Liver (tissue), 9 donors: ENCODE results near the gene YKT6. TPM values are rescaled to one million over a fixed set of nuclear protein-coding genes. Genes with fewer than 3 reads are reported as not detected.

ENCODE experiments used
- DNase-seq: peaks from one replicate; pipeline ENCODE4 v3.0.0-alpha.2; 2017; ENCODE audit warnings: low spot score
- H3K27ac ChIP-seq, 2 donors: one replicate each; pipeline ENCODE4 v1.7.0; 2013; ENCODE audit warnings: inconsistent platforms in 2 of 2, low read length in 2 of 2, control low read depth in 1 of 2, low read depth in 1 of 2, mild to moderate bottlenecking in 1 of 2
- H3K27me3 ChIP-seq, 4 donors: one replicate each; pipeline versions ENCODE4 v1.6.1 to v1.7.0; 2013; ENCODE audit warnings: low read length in 3 of 4, inconsistent platforms in 1 of 4, mild to moderate bottlenecking in 1 of 4, moderate library complexity in 1 of 4; ENCODE audit not compliant: control insufficient read depth in 4 of 4, insufficient read depth in 4 of 4
- H3K36me3 ChIP-seq, 4 donors: one replicate each; pipeline versions ENCODE4 v1.6.1 to v1.7.0; 2013; ENCODE audit warnings: low read length in 3 of 4, mild to moderate bottlenecking in 3 of 4, low read depth in 1 of 4, moderate library complexity in 1 of 4; ENCODE audit not compliant: control insufficient read depth in 4 of 4, insufficient read depth in 3 of 4
- H3K4me1 ChIP-seq, 4 donors: one replicate each; pipeline versions ENCODE4 v1.6.1 to v1.7.0; 2013; ENCODE audit warnings: low read length in 3 of 4, mild to moderate bottlenecking in 3 of 4, moderate library complexity in 1 of 4; ENCODE audit not compliant: control insufficient read depth in 4 of 4, insufficient read depth in 4 of 4
- H3K4me3 ChIP-seq, 3 donors: one replicate each; pipeline versions ENCODE4 v1.6.1 to v1.7.0; 2013; ENCODE audit warnings: low read length in 3 of 3, control low read depth in 1 of 3, low read depth in 1 of 3, mild to moderate bottlenecking in 1 of 3
- H3K9ac ChIP-seq, 2 donors: one replicate each; pipeline ENCODE4 v1.7.0; 2013; ENCODE audit warnings: low read length in 2 of 2, mild to moderate bottlenecking in 2 of 2, moderate library complexity in 2 of 2, control low read depth in 1 of 2, low read depth in 1 of 2
- H3K9me3 ChIP-seq, 4 donors: one replicate each; pipeline versions ENCODE4 v1.6.1 to v1.7.0; 2013; ENCODE audit warnings: low read length in 3 of 4; ENCODE audit not compliant: control insufficient read depth in 4 of 4
- ATF3 ChIP-seq: IDR thresholded peaks from 2 replicates; pipeline ENCODE4 v1.6.1; 2016; ENCODE audit warnings: antibody characterized with exemption
- EGR1 ChIP-seq, 2 donors: IDR thresholded peaks; 2 replicates each; pipeline ENCODE4 v1.6.1; 2016 to 2018; ENCODE audit warnings: antibody characterized with exemption in 2 of 2, low read depth in 2 of 2
- GABPA ChIP-seq, 2 donors: IDR thresholded peaks in 1 of 2; conservative IDR thresholded peaks in 1 of 2; 2 replicates each; pipeline ENCODE4 v1.6.1; 2016; ENCODE audit warnings: antibody characterized with exemption in 2 of 2, mild to moderate bottlenecking in 1 of 2, moderate library complexity in 1 of 2
- HNF4A ChIP-seq, 2 donors: conservative IDR thresholded peaks; 2 replicates each; pipeline ENCODE4 v1.6.1; 2016; ENCODE audit warnings: antibody characterized with exemption in 2 of 2, mild to moderate bottlenecking in 2 of 2
- HNF4G ChIP-seq: IDR thresholded peaks from 2 replicates; pipeline ENCODE4 v1.6.1; 2016; ENCODE audit warnings: antibody characterized with exemption
- JUND ChIP-seq, 2 donors: IDR thresholded peaks; 2 replicates each; pipeline ENCODE4 v1.6.1; 2016; ENCODE audit warnings: antibody characterized with exemption in 2 of 2
- MAX ChIP-seq: IDR thresholded peaks from 2 replicates; pipeline ENCODE4 v1.6.1; 2016; ENCODE audit warnings: antibody characterized with exemption
- NR2F2 ChIP-seq: IDR thresholded peaks from 2 replicates; pipeline ENCODE4 v1.6.1; 2016; ENCODE audit warnings: antibody characterized with exemption
- RAD21 ChIP-seq, 2 donors: IDR thresholded peaks; 2 replicates each; pipeline ENCODE4 v1.6.1; 2016; ENCODE audit warnings: antibody characterized with exemption in 2 of 2, mild to moderate bottlenecking in 2 of 2
- REST ChIP-seq: IDR thresholded peaks from 2 replicates; pipeline ENCODE4 v1.6.1; 2016; ENCODE audit warnings: antibody characterized with exemption, mild to moderate bottlenecking
- RXRA ChIP-seq, 2 donors: IDR thresholded peaks; 2 replicates each; pipeline ENCODE4 v1.6.1; 2017 to 2018; ENCODE audit warnings: antibody characterized with exemption in 2 of 2, mild to moderate bottlenecking in 1 of 2
- SP1 ChIP-seq: IDR thresholded peaks from 2 replicates; pipeline ENCODE4 v1.6.1; 2018; ENCODE audit warnings: antibody characterized with exemption, mild to moderate bottlenecking
- TAF1 ChIP-seq: conservative IDR thresholded peaks from 2 replicates; pipeline ENCODE4 v1.6.1; 2016; ENCODE audit warnings: antibody characterized with exemption, mild to moderate bottlenecking
- YY1 ChIP-seq: IDR thresholded peaks from 2 replicates; pipeline ENCODE4 v1.6.1; 2016; ENCODE audit warnings: antibody characterized with exemption, mild to moderate bottlenecking
- ZBTB33 ChIP-seq: IDR thresholded peaks from 2 replicates; pipeline ENCODE4 v1.6.1; 2016; ENCODE audit warnings: antibody characterized with exemption
- WGBS: extraction: QIAGEN DNeasy Blood & Tissue Kit; methylation state at CpG from one replicate; pipeline ENCODE4 v1.1.7; 2013; 5-methylcytosine and 5-hydroxymethylcytosine counted together
- polyA plus RNA-seq, 2 donors: library from polyadenylated mRNA; stranded (reverse) in 1 of 2; unstranded in 1 of 2; fragments of 200-250 nt in 1 of 2; fragments of >200 nt in 1 of 2; fragmentation: Nextera tagmentation in 1 of 2; extraction: Ambion mirVana in 1 of 2; gene quantifications; one replicate each; pipeline versions ENCODE4 v1.2.1 to v1.2.3, GENCODE V29; 2013 to 2015
- total RNA-seq, 2 donors: library from RNA; depleted of rRNA; stranded (reverse); fragments of >200 nt; gene quantifications; one replicate each; pipeline ENCODE4 v1.2.3, GENCODE V29; 2014
- donor health status: healthy.
- donor health status: healthy.
- donor health status: healthy.
- donor health status: healthy.
- donor health status: healthy.

YKT6 gene
- total and polyA plus RNA-seq, 4 donors: 8.1 to 22.0 (median 21.0) TPM

GRCh38 chr7:44218418-44219201 is 17.8 kb downstream of the YKT6 start (continued):
- TF ChIP-seq REST (no peak), YY1 (no peak), RXRA (IDR thresholded peaks at IDR 0.05) (no peak)

- Histone ChIP-seq H3K4me3 (no peak overlapping the region), H3K36me3 (no peaks in the 10 kb centered on the region), H3K27ac (no peak overlapping the region), H3K4me1 (no peaks in the 10 kb centered on the region), H3K9me3 (no peaks in the 10 kb centered on the region), H3K9ac (no peak overlapping the region), H3K27me3 (no peaks in the 10 kb centered on the region)
- no peak for DNase-seq
- TF ChIP-seq NR2F2 (no peak), RAD21 (IDR thresholded peaks at IDR 0.05) (no peak), MAX (no peak), EGR1 (IDR thresholded peaks at IDR 0.05; ENCODE audit: low read depth in 2 of 2) (no peak), REST (no peak), JUND (IDR thresholded peaks at IDR 0.05) (no peak), ZBTB33 (no peak), SP1 (no peak), RXRA (IDR thresholded peaks at IDR 0.05) (no peak), GABPA (IDR thresholded peaks at IDR 0.05 in 1 of 2, conservative IDR thresholded peaks at IDR 0.05 in 1 of 2) (no peak), HNF4A (conservative IDR thresholded peaks at IDR 0.05) (no peak), YY1 (no peak), HNF4G (no peak), TAF1 (no peak), ATF3 (no peak)
- 92% methylated on average over 18 of the region's 18 CpGs for whole genome bisulfite sequencing
These were observed 18.7 kb downstream of the YKT6 start for GRCh38 chr7:44219371-44220045.
